NK-92 (cell line): ENCODE results near the gene CIAO3.
"Not testable (repeated sequence)": the region's sequence is repeated elsewhere in the genome, so short reads cannot be mapped to it uniquely, and the experiment has no call there.

Experiments
- DNase-seq: peaks from one replicate; lab custom pipeline; 2025; ENCODE audit not compliant: unreplicated experiment; lab: John Stamatoyannopoulos, UW

CIAO3 gene

GRCh38 chr16:776298-776697, 35.5 kb upstream of the CIAO3 start:
- not testable (repeated sequence) for DNase-seq

GRCh38 chr16:775236-775796, 34.5 kb upstream of the CIAO3 start:
- DNase-seq = no peak

GRCh38 chr16:774086-775001, 33.5 kb upstream of the CIAO3 start:
- no peak for DNase-seq

- DNase-seq = no peak
Measured at GRCh38 chr16:772959-773358, 32.2 kb upstream of the CIAO3 start.

- DNase-seq = no peak
Measured at GRCh38 chr16:770411-770810, 29.6 kb upstream of the CIAO3 start.

- no peak for DNase-seq
Measured at GRCh38 chr16:769934-770333, 29.1 kb upstream of the CIAO3 start.

- DNase-seq = no peak
Measured at GRCh38 chr16:769184-769784, 28.5 kb upstream of the CIAO3 start.

GRCh38 chr16:768428-768827, 27.6 kb upstream of the CIAO3 start:
- DNase-seq = no peak

- DNase-seq = no peak
Measured at GRCh38 chr16:767743-768235, 27.0 kb upstream of the CIAO3 start.

GRCh38 chr16:766820-767640, 26.2 kb upstream of the CIAO3 start:
- no peak for DNase-seq

GRCh38 chr16:766008-766819, 25.4 kb upstream of the CIAO3 start:
- DNase-seq = no peak

- DNase-seq = no peak
Measured at GRCh38 chr16:765488-765865, 24.7 kb upstream of the CIAO3 start.

- no peak for DNase-seq
Measured at GRCh38 chr16:764848-765487, 24.2 kb upstream of the CIAO3 start.

- DNase-seq = no peak
Measured at GRCh38 chr16:764184-764750, 23.5 kb upstream of the CIAO3 start.

GRCh38 chr16:763369-764183, 22.8 kb upstream of the CIAO3 start:
- no peak for DNase-seq

- no peak for DNase-seq
Measured at GRCh38 chr16:762595-763268, 21.9 kb upstream of the CIAO3 start.

- no peak for DNase-seq
Measured at GRCh38 chr16:761625-762513, 21.1 kb upstream of the CIAO3 start.
